NCI-H82 (cell line): ENCODE results near the gene FHDC1.

Source experiments
- DNase-seq: peaks from one replicate; lab custom pipeline; 2025; lab: John Stamatoyannopoulos, UW

Gene FHDC1

GRCh38 chr4:153005899-153006381 is 69.8 kb downstream of the FHDC1 start:
- DNase-seq = no peak

- no peak for DNase-seq
These were observed 72.6 kb downstream of the FHDC1 start for GRCh38 chr4:153008578-153009199.

GRCh38 chr4:153010146-153010545 is 74.0 kb downstream of the FHDC1 start:
- no peak for DNase-seq

GRCh38 chr4:153013202-153013977 is 77.3 kb downstream of the FHDC1 start:
- DNase-seq = no peak

GRCh38 chr4:153014460-153014859 is 78.3 kb downstream of the FHDC1 start:
- peak; percentile 14 for DNase-seq

GRCh38 chr4:153016592-153016991 is 80.5 kb downstream of the FHDC1 start:
- DNase-seq = no peak

- no peak for DNase-seq
These were observed 81.9 kb downstream of the FHDC1 start for GRCh38 chr4:153018031-153018430.

GRCh38 chr4:153018684-153019083 is 82.6 kb downstream of the FHDC1 start:
- peak; percentile 4 for DNase-seq

GRCh38 chr4:153019906-153020305 is 83.8 kb downstream of the FHDC1 start:
- no peak for DNase-seq

GRCh38 chr4:153020457-153020856 is 84.3 kb downstream of the FHDC1 start:
- DNase-seq = no peak

- DNase-seq = no peak
These were observed 85.2 kb downstream of the FHDC1 start for GRCh38 chr4:153021276-153021675.

GRCh38 chr4:153022241-153022715 is 86.2 kb downstream of the FHDC1 start:
- no peak for DNase-seq

GRCh38 chr4:153023139-153023538 is 87.0 kb downstream of the FHDC1 start:
- no peak for DNase-seq

GRCh38 chr4:153023692-153024394 is 87.7 kb downstream of the FHDC1 start:
- DNase-seq = no peak

- DNase-seq = no peak
These were observed 88.3 kb downstream of the FHDC1 start for GRCh38 chr4:153024466-153024865.

GRCh38 chr4:153025406-153025805 is 89.3 kb downstream of the FHDC1 start:
- no peak for DNase-seq

- DNase-seq = no peak
These were observed 90.6 kb downstream of the FHDC1 start for GRCh38 chr4:153026591-153027346.

- DNase-seq = no peak
These were observed 91.7 kb downstream of the FHDC1 start for GRCh38 chr4:153027866-153028265.

- DNase-seq = no peak
These were observed 92.4 kb downstream of the FHDC1 start for GRCh38 chr4:153028535-153028934.
